Loucy (cell line): ENCODE results near the gene GRIP2.

Experiments
- EZH2phosphoT487 ChIP-seq: fragments of 200-600 bp; IDR thresholded peaks from 2 replicates; pipeline ENCODE4 v1.6.1; 2018; ENCODE audit warnings: antibody characterized with exemption, mild to moderate bottlenecking, moderate library complexity, borderline replicate concordance
- TF ChIP-seq, protein P1 (sequence below): fragments of 200-600 bp; sonication (generic); conservative IDR thresholded peaks from 2 replicates; pipeline ENCODE4 v1.5.1; 2014; ENCODE audit warnings: mild to moderate bottlenecking, antibody characterized with exemption, low read length

- TF ChIP-seq, protein P1, sequence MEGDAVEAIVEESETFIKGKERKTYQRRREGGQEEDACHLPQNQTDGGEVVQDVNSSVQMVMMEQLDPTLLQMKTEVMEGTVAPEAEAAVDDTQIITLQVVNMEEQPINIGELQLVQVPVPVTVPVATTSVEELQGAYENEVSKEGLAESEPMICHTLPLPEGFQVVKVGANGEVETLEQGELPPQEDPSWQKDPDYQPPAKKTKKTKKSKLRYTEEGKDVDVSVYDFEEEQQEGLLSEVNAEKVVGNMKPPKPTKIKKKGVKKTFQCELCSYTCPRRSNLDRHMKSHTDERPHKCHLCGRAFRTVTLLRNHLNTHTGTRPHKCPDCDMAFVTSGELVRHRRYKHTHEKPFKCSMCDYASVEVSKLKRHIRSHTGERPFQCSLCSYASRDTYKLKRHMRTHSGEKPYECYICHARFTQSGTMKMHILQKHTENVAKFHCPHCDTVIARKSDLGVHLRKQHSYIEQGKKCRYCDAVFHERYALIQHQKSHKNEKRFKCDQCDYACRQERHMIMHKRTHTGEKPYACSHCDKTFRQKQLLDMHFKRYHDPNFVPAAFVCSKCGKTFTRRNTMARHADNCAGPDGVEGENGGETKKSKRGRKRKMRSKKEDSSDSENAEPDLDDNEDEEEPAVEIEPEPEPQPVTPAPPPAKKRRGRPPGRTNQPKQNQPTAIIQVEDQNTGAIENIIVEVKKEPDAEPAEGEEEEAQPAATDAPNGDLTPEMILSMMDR, result no peak
- no peak for TF ChIP-seq EZH2phosphoT487
Observed at GRCh38 chr3:14452740-14453710, 87.1 kb downstream of the GRIP2 start.
